Posterior cingulate gyrus (tissue), 11 donors: ENCODE data around the gene ALK.
"Not testable (repeated sequence)": the region's sequence is repeated elsewhere in the genome, so short reads cannot be mapped to it uniquely, and the experiment has no call there.

Source experiments
- DNase-seq, 10 donors: peaks; one replicate each; pipeline versions ENCODE4 v3.0.0 to v3.0.0-alpha.2; 2020 to 2021; ENCODE audit warnings: mixed read lengths in 3 of 10
- intact Hi-C: fragments of 100-400 bp; cut with DNase I; formaldehyde crosslinking; loops from one replicate; pipeline ENCODE4 v1.15.1; 2023

ALK gene

DNA sequence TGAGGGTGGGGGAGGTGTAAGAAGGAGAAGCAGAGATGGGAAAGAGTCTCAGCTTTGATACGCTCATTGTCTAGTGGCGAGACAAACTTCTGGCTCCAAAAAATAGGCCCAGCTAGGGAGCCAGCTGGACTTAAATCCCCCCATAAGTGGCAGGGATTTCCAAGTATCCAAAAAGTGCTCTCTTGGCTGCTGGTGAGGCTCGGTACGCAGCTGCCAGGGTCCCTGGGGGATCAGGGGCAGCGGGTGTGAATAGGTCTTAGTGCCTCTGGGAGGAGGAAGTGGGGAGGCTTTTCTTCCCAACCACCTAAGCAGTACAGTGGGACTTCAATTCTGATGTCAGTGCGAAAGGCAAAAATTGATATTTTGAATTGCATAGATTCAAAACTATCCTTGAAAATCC is 73.5 kb downstream of the ALK start:
- intact Hi-C loops, result no loop called here
- DNase-seq, result no peak

GRCh38 chr2:29844713-29845326 is 76.6 kb downstream of the ALK start:
- intact Hi-C loops, result loop anchor here (5.0 kb wide), 1 partner anchor 888 kb away; no protein-coding TSS in a partner anchor
- no peak for DNase-seq

DNA sequence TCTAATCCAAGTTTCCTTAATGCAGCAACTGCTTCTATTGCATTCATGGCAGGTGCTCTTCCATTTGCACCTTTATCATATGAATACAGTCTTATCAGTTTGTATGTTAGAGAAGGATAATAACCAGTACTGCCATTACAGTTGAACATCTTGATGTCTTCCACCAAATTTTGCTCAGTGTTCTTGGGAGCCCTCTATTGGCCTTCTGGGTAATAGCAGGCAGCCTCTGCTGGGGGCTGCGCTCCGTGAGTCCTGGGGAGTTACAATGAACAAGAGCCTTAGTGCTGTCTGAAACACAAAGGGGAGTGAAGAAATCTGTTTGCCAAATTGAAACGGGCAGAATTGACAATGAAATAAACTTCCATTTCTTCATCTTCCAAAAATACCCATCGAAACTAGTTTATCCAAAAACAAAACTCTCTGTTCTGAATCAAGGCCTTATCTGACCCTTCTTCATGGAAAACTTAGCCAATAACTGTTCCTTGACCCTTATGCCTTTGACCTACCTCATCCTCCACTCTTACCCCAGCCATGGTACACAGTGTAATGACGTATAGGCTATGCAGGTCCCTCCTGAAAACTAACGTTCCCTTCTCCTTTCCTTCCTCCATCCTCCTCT is 79.9 kb downstream of the ALK start:
- intact Hi-C loops, result loop anchor here (2.0 to 5.0 kb wide), 2 partner anchors 533 to 884 kb away; no protein-coding TSS in a partner anchor

GRCh38 chr2:29839306-29839705 is 82.1 kb downstream of the ALK start:
- intact Hi-C loops, result no loop called here

More for the DNA sequence above, 79.9 kb downstream of the ALK start:
- DNase-seq, result peak in 6 of 10 donors; percentile 38 to 82 (median 44)

GRCh38 chr2:29837925-29838324 is 83.5 kb downstream of the ALK start:
- intact Hi-C loops, result no loop called here
- DNase-seq, result no peak

More at GRCh38 chr2:29839306-29839705, 82.1 kb downstream of the ALK start:
- DNase-seq, result no peak

DNA sequence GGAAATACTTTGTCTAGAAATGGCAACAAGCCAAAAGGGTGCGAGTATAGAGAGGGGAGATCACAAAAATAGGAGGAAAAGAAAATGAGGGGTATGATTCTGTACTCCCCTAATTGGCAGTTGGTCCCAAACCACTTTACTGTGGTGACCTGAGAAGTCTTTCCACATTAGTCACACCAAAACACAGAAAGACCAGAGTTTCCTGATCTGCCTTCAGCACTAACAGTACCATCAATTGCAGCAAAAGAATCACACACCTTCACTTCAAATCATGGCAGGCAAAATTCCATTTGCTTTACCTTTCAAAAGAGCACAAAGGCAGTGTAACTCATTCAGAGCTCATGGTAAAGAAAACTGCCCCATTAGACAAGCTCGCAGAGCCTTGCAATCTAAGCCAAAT is 86.8 kb downstream of the ALK start:
- DNase-seq, result no peak
- intact Hi-C loops, result no loop called here

DNA sequence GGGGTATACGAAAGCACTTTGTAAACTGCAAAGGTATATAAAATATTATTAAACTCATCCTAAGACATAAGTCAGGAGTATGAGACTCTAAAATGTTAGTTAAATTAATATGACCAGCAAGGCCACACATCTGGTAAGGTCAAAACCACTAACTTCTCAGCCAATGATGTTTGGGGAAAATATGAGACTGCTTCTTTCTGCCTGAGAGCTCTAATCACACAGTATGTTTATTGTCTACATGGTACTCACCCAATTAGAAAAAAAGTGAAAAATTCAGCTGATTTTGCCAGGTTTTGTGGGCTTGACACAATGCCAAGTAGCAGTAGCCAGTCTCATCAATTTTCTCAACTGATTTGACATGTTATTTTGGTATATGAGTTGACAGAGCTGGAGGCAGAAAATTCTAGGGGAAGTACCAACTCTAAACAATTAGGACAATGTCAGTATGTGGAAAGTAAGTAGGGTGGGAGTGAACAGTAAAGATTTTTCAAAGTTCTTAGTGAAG is 87.3 kb downstream of the ALK start:
- no peak for DNase-seq
- intact Hi-C loops, result no loop called here

- DNase-seq, result no peak
- intact Hi-C loops, result no loop called here
These were observed 89.8 kb downstream of the ALK start for GRCh38 chr2:29831560-29831959.

- DNase-seq, result peak in 5 of 10 donors; percentile 15 to 89 (median 29)
- intact Hi-C loops, result no loop called here
These were observed 91.5 kb downstream of the ALK start for GRCh38 chr2:29829841-29830240.

- DNase-seq, intact Hi-C loops: not testable (repeated sequence)
These were observed 97.2 kb downstream of the ALK start for GRCh38 chr2:29824145-29824544.

GRCh38 chr2:29821591-29821990 is 99.8 kb downstream of the ALK start:
- DNase-seq, result no peak
- intact Hi-C loops, result no loop called here

- intact Hi-C loops, result no loop called here
- no peak for DNase-seq
These were observed 101.8 kb downstream of the ALK start for GRCh38 chr2:29819570-29819969.

- intact Hi-C loops, result no loop called here
These were observed 103.3 kb downstream of the ALK start for GRCh38 chr2:29817801-29818680.

DNA sequence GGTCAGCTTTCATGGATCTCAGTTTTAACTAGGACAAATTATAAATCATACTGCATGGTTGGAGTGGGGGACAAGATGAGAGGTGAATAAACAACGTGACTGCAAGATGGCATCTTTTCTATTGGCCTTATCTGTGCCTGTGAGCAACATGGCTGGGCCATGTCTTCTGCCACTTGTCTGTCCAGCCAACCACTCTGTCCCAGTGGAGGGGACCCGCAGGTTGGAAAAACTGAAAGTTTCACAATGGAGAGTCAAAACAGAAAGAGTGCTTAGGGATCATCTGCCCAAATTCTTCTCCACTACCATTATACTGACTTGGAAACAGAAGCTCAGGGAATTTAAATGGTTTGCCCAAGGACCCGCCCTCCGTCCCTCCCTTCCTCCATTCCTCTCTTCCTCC is 104.1 kb downstream of the ALK start:
- intact Hi-C loops, result no loop called here
- peak in 1 of 10 donors; percentile 50 for DNase-seq

More at GRCh38 chr2:29817801-29818680, 103.3 kb downstream of the ALK start:
- peak; percentile 36 to 97 (median 82) for DNase-seq

DNA sequence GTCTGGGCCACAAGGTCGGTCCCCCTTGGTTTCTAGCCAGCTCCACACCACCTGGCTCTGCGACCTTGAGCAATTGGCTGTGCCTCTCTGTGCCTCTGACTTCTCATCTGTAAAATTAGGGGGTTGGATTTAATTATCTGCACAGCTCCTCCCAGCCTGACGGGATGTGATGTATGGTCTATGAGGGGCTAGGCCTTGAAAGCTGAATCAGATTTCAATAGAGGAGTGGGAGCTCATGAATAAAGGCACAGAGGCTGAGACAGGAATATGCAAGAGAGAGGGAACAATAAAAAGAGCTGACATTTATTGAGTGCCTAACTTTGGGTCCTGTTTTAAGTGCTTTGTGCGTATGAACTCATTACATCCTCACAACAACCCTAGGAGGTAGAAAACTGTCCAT is 104.7 kb downstream of the ALK start:
- intact Hi-C loops, result no loop called here

DNA sequence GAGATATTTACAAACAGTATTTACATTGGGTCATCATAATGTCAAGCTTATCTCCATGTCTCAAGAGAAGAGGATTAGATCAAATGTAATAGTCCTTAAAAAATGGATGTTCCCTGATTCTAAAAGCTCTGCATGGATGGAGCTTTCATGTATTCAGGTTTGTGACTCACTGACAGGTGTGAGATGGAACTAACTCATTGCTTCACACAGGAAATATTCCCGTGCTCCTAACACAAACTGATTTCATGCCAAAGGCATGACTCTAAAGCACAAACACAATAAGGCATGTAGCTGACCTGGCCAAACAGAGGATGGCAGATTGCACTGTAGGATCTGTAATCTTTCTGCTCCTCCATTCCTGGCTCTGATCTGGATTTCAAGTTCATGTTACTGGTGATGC is 110.0 kb downstream of the ALK start:
- intact Hi-C loops, result no loop called here
- DNase-seq, result no peak

More for the DNA sequence above, 104.7 kb downstream of the ALK start:
- no peak for DNase-seq

GRCh38 chr2:29810956-29811355 is 110.4 kb downstream of the ALK start:
- intact Hi-C loops, result no loop called here
- no peak for DNase-seq

- no peak for DNase-seq
- intact Hi-C loops, result no loop called here
These were observed 113.1 kb downstream of the ALK start for GRCh38 chr2:29808321-29808720.

GRCh38 chr2:29807082-29807481 is 114.3 kb downstream of the ALK start:
- no peak for DNase-seq
- intact Hi-C loops, result no loop called here

DNA sequence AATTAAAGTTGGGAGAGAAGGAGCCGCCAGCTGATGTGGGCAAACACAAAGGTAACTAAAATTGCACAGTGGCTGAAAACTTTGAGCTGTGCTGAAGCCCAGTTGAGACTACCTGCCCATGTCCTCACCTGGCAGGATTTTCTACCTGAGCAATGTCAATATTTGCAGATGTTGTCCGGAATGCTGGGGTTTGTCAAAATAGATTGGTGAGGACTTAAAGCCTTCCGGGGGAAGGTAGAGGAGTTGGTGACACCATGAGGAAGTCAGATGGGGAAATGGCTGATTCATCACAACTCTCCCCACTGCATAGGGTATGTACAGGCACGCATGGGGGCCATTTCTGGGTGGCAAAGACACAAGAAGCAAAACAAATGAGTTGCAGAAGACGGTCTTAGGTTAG is 114.9 kb downstream of the ALK start:
- no peak for DNase-seq
- intact Hi-C loops, result no loop called here

DNA sequence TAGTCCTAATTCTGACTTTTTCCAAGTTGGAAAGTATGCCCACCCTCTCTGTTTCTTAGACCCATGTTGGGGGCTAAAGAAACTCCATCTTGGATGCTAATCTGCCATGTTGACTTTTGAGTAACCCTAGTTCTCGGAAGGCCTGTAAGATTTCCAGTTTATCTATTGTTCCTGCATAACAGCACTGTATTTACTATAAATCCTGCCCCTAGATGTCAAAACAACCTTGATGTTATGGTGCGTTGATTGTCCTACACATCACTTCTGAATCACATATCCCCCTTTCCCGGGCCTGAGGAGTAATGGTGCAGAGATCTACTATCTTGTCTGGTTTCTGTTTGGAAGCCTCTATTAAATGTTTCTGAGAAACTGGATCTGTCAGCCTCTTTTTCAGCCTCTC is 116.7 kb downstream of the ALK start:
- no peak for DNase-seq
- intact Hi-C loops, result no loop called here
